Glomerular endothelial cell (primary cell): ENCODE data around the gene ILKAP. TPM values are rescaled to one million over a fixed set of nuclear protein-coding genes. Genes with fewer than 3 reads are reported as not detected.

Experiments
- DNase-seq: peaks from one replicate; pipeline ENCODE4 v3.0.0-alpha.2; 2011; ENCODE audit warnings: low read depth, low spot score; ENCODE audit errors: extremely low read depth
- total RNA-seq: library from RNA; depleted of rRNA; stranded (reverse); fragments of >200 nt; gene quantifications from 2 replicates; pipeline ENCODE4 v1.2.3, GENCODE V29; 2015

ILKAP gene
- total RNA-seq, 1 donor from 2014 or later = 25.1 TPM

DNA sequence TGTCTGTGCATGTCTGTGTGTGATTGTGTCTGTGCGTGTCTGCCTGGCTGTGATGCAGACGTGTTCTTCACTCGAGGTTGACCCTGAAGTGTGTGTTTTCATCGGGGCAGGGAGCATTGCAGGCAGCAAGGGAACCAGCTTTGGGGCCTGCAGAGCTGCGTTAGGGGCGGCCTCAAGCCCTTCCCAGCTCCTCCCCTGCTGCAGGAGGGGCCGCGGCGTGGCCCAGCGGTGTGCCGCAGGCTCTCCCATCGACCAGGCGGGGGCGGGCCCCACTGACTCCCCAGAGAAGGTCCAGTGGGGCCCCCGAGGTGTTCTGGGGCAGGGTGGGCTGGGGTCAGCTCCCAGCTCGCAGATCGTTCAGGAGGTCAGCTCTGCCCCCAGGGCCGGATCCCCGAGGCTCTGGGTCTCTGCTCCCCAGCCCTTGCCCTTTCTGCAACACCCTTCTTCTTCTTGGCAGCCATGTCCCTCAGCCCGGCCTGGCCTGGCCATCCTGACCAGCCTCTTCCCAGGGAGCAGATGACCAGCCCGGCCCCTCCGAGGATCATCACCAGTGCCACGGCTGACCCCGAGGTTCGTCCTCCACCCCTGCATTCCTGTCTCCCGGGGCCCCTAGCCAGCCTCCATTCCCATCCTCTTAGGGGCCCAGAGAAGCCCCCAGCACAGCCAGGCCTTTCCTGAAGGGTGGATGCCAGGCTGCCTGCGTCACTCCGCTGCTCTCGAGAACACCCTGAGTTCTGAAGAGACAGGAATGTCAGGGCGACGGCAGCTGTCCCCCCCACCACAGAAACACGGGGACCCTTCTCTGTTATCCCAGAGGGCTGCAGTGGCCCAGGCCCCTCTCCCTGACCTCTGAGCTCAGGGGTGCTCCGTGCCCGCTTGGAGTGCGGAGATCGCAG, 76.1 kb downstream of the ILKAP start:
- DNase-seq = no peak

GRCh38 chr2:238126775-238127164, 76.7 kb downstream of the ILKAP start:
- DNase-seq = no peak

- DNase-seq = no peak
Observed at GRCh38 chr2:238126338-238126737, 77.2 kb downstream of the ILKAP start.

DNA sequence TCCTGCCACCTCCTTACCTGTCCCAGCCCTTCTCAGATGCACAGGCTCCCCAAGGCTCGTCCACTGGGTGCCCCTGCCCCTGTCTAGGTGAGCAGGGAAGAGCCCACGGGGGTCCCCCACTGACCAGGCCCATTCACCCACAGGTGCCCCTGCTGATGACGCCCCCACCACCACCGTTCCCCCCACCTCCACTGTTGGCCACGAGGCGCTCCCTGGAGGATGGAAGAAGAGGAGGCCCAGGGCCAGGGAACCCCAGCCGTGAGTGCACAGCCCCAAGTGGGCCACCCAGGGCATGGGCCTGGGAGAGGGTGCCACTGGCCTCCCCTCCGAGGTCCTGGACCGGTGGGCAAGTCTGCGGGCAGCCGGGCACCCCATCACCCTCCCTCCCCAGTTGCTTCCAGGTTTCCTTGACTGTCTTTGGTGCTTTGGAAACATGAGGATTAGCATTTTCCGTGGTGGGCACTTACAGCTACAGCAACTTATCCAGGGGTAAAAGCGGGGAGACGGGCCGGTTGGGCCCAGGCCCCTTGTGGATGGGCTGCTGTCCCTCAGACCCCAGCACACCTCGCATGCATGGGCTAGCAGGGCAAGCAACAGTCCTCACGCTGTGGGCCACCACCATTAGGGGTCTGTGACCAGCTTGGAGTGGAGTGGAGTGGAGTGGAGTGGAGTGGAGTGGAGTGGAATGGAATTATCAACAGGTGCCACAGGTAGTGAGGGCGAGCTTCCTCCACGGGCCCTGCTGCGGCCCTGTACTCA, 78.2 kb downstream of the ILKAP start:
- DNase-seq = no peak

DNA sequence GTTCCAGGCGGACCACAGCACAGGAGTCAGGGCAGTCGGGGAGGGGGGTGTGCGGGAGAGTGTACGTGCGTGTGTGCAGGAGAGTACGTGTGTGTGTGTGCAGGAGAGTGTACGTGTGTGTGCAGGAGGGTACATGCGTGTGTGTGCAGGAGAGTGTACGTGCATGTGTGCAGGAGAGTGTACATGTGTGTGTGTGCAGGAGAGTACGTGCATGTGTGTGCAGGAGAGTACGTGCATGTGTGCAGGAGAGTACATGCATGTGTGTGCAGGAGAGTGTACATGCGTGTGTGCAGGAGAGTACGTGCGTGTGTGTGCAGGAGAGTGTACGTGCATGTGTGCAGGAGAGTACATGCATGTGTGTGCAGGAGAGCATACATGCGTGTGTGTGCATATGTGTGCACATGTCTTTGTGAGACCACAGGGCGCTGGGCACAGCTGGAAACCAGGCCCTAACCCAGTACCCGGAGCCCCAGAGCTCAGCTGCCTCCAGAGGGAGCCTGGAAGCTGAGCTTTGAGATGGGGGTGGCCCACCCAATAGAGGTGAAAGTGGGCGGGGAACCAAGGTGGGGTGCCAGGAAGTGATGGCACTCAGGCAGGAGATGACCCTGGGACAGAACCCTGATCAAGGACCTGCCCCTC, 78.9 kb downstream of the ILKAP start:
- no peak for DNase-seq

- DNase-seq = no peak
Observed at GRCh38 chr2:238123991-238124470, 79.5 kb downstream of the ILKAP start.

DNA sequence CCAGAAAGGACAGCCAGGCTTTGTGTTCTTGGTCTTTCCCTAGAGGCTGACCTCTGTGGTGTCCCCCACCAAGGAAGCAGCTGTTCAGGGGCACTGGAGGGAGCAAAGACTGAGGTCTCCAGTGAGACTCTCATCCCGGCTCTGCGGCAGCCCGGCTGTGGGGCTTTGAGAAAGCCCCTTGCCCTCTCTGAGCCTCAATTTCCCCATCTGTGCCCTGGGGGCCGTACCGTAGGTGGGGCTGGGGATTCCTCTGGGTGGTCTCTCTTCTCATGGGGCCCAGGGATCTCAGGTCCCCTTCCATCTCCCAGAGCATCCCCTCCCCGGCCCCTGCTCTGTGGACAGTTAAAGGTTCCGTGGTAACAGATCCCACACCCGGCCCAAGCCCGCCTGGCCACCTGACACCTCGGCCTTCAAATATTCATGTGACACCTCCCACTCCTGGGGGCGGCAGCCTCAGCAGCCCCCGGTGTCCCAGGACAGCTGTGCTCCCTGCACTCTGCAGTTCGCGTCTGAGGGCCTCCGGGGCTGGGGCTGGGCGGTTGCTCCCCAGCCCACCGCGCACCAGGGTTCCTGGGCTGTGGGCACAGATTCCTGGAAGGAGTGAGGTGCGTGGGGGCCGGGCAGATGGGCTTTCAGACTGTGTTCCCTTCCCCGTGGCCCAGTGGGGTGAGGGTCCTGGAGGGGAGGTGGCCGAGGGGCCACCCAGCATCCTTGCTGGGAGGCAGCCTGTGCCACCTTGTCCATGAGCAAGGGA, 80.1 kb downstream of the ILKAP start:
- DNase-seq = no peak

DNA sequence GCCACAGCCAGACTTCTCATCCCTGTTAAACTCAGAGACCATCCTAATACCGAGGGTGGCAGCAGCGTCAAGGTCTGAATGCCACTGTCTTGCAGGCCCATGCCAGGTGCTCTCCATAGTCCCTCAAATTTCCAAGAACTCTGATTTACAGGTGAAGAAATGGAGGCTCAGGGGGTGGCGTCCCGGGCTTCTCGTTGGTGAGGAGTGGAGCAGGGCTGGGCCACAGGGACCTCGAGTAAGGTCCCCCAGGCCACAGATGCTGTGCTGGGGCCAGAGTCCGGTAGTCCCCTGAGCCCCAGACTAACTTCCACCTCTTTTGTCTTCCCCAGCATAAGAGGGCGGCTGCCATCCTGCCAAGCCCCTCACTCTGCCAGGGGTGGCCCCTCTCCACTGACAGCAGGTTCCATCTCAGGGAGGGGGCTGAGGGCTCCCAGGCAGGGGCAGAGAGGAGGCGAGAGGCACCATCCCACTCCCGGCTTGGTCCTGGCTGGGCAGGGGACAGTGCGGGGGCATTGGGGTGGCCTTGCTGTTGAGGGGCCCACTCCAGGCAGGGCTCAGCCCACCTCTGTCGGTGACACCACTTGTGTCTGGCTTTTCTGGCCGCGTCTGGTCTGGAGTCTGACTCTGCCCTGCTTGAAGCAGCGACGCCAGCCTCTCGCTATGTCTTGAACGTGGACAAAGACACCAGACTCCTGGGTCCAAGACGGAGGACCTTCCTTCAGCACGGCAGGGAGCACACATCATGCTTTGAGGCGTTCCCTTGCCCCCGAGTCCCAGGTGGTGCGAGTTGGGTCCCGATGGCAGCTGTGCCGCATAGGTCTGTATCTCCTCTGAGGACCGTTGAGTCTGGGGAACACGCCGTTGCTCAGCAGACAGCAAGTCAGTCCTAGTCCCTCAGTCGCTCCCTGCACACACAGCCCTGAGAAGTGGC, 80.9 kb downstream of the ILKAP start:
- no peak for DNase-seq

DNA sequence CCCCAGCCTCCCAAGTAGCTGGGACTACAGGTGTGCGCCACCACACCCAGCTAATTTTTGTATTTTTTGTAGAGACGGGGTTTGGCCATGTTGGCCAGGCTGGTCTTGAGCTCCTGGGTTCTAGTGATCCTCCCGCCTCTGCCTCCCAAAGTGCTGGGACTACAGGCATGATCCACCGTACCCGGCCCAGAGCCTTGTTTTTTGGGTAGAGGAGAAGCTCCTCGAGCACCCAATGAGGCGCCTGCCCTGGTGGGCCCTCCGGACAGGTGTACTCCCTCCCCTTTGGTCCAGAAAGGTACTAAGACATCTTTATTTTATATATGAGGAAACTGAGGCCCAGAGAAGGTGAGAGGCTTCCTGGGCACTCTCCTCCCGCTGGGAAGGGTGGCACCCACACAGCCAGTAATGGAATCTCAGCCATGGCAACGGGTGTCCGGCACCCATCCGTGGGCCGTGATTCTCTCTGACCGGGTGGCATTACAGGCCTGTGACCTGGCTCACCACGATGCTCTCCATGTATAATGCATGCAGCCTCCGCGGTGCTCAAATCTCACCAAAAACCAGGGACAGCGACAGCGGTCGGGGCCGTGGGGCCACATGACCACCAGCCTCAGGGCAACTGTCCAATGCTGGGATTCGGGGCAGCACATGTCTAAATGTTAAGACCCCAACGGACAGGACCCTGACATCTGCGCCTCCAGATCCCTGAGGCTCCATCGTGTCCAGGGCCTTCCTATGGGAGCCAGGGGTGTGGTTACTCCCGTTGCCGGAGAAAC, 81.8 kb downstream of the ILKAP start:
- no peak for DNase-seq

DNA sequence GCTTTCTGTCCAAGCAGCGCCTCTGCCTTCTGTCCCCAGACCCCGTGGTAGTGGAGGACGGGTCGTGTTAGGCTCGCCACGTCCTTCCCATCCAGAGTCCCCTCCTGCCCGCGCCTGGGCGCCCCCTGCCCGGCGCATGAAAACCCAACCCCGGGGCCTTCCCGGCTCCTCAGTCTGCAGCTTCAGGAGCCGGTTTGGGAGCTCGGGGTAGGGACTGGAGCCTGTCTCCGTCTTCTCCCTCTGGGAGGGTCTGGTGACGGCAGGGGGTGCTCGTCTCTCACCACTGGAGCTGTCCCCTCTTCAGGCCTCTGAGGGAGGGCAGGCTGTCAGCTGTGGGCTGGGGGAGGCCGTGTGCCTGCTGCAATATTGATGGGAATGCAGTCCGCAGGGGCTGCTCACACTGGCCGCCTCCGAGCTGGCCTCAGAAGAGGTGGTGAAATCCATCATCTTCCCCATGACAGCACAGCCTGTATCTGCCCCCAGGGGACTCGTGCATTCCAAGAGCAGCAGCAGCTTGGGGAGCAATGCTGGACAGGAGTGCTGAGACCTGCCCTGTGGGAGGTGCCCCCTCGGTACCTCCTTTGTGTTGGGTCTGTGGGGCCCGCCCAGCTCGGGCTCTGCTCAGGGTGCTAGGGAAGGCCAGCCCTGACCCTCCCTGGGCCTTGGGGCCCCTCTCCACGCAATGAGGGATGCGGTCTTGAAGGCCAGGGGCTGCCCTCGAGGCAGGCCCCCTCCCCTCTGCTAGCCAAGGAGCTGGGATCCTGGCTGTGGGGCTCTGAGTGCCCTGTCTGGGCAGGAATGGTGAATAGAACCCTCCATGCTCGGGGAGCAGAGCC, 82.8 kb downstream of the ILKAP start:
- DNase-seq = no peak

Other genes with a start within 250 kb of the ILKAP start
- 93.0 and 99.7 TPM in 2 replicates for gene UBE2F, start 236.7 kb downstream of the ILKAP start, total RNA-seq
- 16.3 and 22.9 TPM in 2 replicates for gene SCLY, start 142.7 kb downstream of the ILKAP start, total RNA-seq
- gene ESPNL, start 103.4 kb downstream of the ILKAP start, total RNA-seq = 0.44 and 0.53 TPM in 2 replicates
- 0.12 TPM in 1 of 2 replicates, not detected in the other for gene KLHL30, start 65.0 kb downstream of the ILKAP start, total RNA-seq
- gene ERFE, start 44.7 kb downstream of the ILKAP start, total RNA-seq = 34.1 and 64.1 TPM in 2 replicates
- 6.0 and 7.2 TPM in 2 replicates for gene HES6, start 36.3 kb upstream of the ILKAP start, total RNA-seq
- 1.5 and 3.7 TPM in 2 replicates for gene PER2, start 84.9 kb upstream of the ILKAP start, total RNA-seq
- gene TRAF3IP1, start 116.8 kb upstream of the ILKAP start, total RNA-seq = 8.8 and 8.9 TPM in 2 replicates
- gene ASB1, start 223.2 kb upstream of the ILKAP start, total RNA-seq = 16.7 and 23.2 TPM in 2 replicates